ENCODE results near the gene NR6A1.

GRCh38 chr9:124721109-124721906 lies 49.8 kb downstream of the NR6A1 start:
- TF ChIP-seq CTCF (IDR thresholded peaks at IDR 0.05) (no peak), ZFX (IDR thresholded peaks at IDR 0.05; ENCODE audit: borderline replicate concordance) (no peak)

Measured in 22Rv1 (cell line).